Tibial artery (tissue), 4 donors: Measurements from ENCODE around the gene DNAJC1.
"Not testable (repeated sequence)": the region's sequence is repeated elsewhere in the genome, so short reads cannot be mapped to it uniquely, and the experiment has no call there.

Source experiments
- DNase-seq, 2 donors: peaks; one replicate each; pipeline ENCODE4 v3.0.0-alpha.2; 2019
- H3K27ac ChIP-seq, 2 donors: fragments of 200-600 bp; sonication (generic) in 1 of 2; 1 replicate in 1 of 2; 2 replicates in 1 of 2; pipeline ENCODE4 v1.5.1; 2018 to 2019; ENCODE audit warnings: mild to moderate bottlenecking in 1 of 2
- H3K27me3 ChIP-seq, 2 donors: fragments of 200-600 bp; sonication (generic) in 1 of 2; one replicate each; pipeline versions ENCODE4 v1.5.1 to v1.6.0; 2016 to 2019
- H3K36me3 ChIP-seq, 3 donors: fragments of 200-600 bp; sonication (generic) in 2 of 3; one replicate each; pipeline ENCODE4 v1.5.1; 2016 to 2019; ENCODE audit warnings: mild to moderate bottlenecking in 2 of 3
- H3K4me1 ChIP-seq, 4 donors: fragments of 200-600 bp; sonication (generic) in 2 of 4; 1 replicate in 3 of 4; 2 replicates in 1 of 4; pipeline ENCODE4 v1.5.1; 2016 to 2019
- H3K4me3 ChIP-seq, 2 donors: fragments of 200-600 bp; sonication (generic) in 1 of 2; 1 replicate in 1 of 2; 2 replicates in 1 of 2; pipeline ENCODE4 v1.5.1; 2018 to 2019; ENCODE audit warnings: mild to moderate bottlenecking in 2 of 2
- H3K9me3 ChIP-seq, 3 donors: fragments of 200-600 bp; sonication (generic) in 1 of 3; one replicate each; pipeline ENCODE4 v1.5.1; 2016 to 2019
- intact Hi-C: fragments of 100-400 bp; cut with DNase I; formaldehyde crosslinking; loops from one replicate; pipeline ENCODE4 v1.15.0; 2023; ENCODE audit warnings: low total_unique reads
- TF ChIP-seq, protein P1 (sequence below), 2 experiments: fragments of 200-600 bp in 1 of 2; fragments of 450-650 bp in 1 of 2; IDR thresholded peaks; one replicate each; pipeline ENCODE4 v1.5.1; 2017 to 2019; ENCODE audit warnings: antibody characterized with exemption in 2 of 2, mild to moderate bottlenecking in 1 of 2, moderate library complexity in 1 of 2

The DNAJC1 gene

DNA sequence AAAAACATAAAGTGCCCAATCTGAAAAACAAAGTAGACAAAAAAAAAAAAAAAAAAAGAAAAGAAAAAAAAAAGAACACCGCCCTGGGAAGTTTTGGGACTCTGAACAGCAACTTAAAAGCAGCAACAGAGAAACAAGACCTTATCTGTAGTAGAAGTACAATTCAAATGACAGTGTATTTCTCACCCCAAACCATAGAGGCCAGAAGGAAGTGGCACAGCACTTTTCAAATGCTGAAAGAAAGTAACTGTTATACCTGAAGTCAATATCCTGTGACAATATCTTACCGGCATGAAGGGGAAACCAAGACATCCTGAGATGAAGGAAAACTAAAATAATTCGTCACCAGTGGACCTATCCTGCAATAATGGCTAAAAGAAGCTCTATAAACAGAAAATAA, 112.1 kb downstream of the DNAJC1 start:
- no peaks in the 10 kb centered on the region for H3K4me1 ChIP-seq
- H3K9me3 ChIP-seq, result peaks cover 0 to 28% (median 21%) of the 10 kb centered on the region in 3 donors
- TF ChIP-seq, protein P1, sequence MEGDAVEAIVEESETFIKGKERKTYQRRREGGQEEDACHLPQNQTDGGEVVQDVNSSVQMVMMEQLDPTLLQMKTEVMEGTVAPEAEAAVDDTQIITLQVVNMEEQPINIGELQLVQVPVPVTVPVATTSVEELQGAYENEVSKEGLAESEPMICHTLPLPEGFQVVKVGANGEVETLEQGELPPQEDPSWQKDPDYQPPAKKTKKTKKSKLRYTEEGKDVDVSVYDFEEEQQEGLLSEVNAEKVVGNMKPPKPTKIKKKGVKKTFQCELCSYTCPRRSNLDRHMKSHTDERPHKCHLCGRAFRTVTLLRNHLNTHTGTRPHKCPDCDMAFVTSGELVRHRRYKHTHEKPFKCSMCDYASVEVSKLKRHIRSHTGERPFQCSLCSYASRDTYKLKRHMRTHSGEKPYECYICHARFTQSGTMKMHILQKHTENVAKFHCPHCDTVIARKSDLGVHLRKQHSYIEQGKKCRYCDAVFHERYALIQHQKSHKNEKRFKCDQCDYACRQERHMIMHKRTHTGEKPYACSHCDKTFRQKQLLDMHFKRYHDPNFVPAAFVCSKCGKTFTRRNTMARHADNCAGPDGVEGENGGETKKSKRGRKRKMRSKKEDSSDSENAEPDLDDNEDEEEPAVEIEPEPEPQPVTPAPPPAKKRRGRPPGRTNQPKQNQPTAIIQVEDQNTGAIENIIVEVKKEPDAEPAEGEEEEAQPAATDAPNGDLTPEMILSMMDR (IDR thresholded peaks at IDR 0.05), result no peak
- no peak overlapping the region for H3K27ac ChIP-seq
- DNase-seq, result no peak
- H3K4me3 ChIP-seq, result no peak overlapping the region
- intact Hi-C loops, result no loop called here
- H3K27me3 ChIP-seq, result no peaks in the 10 kb centered on the region
- H3K36me3 ChIP-seq, result peaks cover 24 to 52% (median 26%) of the 10 kb centered on the region in 3 donors

DNA sequence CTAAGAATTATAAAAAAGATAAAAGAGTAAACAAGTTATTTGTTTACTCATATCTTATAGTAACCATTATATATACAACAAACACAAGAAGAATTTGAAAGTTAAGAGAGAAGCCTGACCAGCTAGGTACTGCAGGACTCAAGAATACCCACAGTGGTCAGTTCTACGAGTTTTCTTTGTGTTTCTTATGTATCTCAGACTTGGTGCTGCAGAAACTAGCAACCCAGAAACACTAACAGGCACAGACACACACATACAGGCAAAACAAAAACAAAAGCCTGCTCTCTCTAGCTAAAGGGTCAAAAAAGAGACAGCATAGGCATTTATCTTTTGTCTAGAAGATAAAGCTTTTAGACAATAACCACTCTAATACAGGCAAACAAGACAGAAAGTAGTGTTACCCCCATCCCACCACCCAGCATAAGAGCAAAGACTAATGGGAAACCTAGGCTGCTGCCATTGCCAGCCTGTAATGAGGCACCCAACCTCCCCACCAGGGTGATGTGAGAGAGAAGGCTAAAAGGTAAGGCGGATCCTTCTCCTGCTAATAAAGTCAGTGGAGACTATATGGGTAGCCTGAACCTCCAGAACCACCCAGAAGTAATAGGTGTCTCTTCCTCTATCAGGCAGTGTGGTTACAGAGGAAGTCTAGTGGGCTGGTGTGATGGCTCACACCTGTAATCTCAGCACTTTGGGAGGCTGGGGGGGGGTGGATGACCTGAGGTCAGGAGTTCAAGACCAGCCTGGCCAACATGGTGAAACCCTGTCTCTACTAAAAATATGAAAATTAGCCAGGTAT, 113.9 kb downstream of the DNAJC1 start:
- intact Hi-C loops, result no loop called here
- Histone ChIP-seq H3K4me3 (no peak overlapping the region), H3K27ac (no peak overlapping the region), H3K4me1 (no peaks in the 10 kb centered on the region), H3K36me3 (peaks cover 15 to 40% (median 18%) of the 10 kb centered on the region in 3 donors), H3K9me3 (peaks cover 0 to 46% (median 34%) of the 10 kb centered on the region in 3 donors), H3K27me3 (no peaks in the 10 kb centered on the region)
- TF ChIP-seq, protein P1 (IDR thresholded peaks at IDR 0.05), result no peak
- no peak for DNase-seq

DNA sequence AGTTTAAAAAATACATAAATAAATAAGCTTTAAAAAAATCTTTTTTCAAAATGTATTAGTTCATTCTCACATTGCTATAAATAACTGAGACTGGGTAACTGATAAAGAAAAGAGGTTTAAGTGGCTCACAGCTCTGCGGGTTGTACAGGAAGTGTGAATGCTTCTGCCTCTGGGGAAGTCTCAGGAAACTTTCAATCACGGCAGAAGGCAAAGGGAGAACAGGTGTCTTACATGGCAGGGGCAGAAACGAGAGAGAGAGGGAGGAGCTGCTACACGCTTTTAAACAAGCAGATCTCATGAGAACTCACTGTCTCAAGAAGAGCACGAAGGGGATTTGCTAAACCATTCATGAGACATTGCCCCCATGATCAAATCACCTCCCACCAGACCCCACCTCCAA, 114.6 kb downstream of the DNAJC1 start:
- peaks cover 12 to 33% (median 15%) of the 10 kb centered on the region in 3 donors for H3K36me3 ChIP-seq
- peaks cover 0 to 40% (median 29%) of the 10 kb centered on the region in 3 donors for H3K9me3 ChIP-seq
- TF ChIP-seq, protein P1 (IDR thresholded peaks at IDR 0.05), result no peak
- intact Hi-C loops, result no loop called here
- no peaks in the 10 kb centered on the region for H3K27me3 ChIP-seq
- no peak overlapping the region for H3K4me3 ChIP-seq
- H3K4me1 ChIP-seq, result no peaks in the 10 kb centered on the region
- DNase-seq, result no peak
- H3K27ac ChIP-seq, result no peak overlapping the region

DNA sequence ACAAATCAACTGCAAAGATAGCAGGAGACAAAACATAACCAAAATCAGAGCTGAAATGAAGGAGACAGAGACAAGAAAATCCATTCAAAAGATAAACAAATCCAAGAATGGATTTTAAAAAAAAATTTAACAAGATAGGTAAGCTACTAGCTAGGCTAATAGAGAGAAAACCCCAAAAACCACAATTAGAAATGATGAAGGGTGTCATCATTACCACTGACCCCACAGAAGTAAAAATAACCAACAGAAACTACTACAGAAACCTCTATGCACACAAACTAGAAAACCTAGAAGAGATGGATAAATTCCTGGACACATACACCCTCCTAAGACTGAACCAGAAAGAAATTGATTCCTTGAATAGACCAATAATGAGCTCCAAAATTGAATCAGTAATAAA, 117.6 kb downstream of the DNAJC1 start:
- intact Hi-C loops, result no loop called here

GRCh38 chr10:21873198-21873597, 130.3 kb downstream of the DNAJC1 start:
- Histone ChIP-seq H3K9me3 (peaks cover 0 to 28% (median 0%) of the 10 kb centered on the region in 3 donors), H3K27ac (no peak overlapping the region), H3K36me3 (peaks cover 17 to 52% (median 26%) of the 10 kb centered on the region in 3 donors), H3K4me3 (no peak overlapping the region), H3K4me1 (no peaks in the 10 kb centered on the region), H3K27me3 (no peaks in the 10 kb centered on the region)
- intact Hi-C loops, result no loop called here
- no peak for DNase-seq
- TF ChIP-seq, protein P1 (IDR thresholded peaks at IDR 0.05), result no peak

More for the DNA sequence above, 117.6 kb downstream of the DNAJC1 start:
- Histone ChIP-seq H3K27me3 (no peaks in the 10 kb centered on the region), H3K4me3 (no peak overlapping the region), H3K36me3 (peaks cover 20 to 30% (median 24%) of the 10 kb centered on the region in 3 donors), H3K4me1 (no peaks in the 10 kb centered on the region), H3K27ac (no peak overlapping the region), H3K9me3 (peaks cover 0 to 26% (median 19%) of the 10 kb centered on the region in 3 donors)
- TF ChIP-seq, protein P1 (IDR thresholded peaks at IDR 0.05), result no peak
- no peak for DNase-seq

- intact Hi-C loops, DNase-seq, H3K4me1 ChIP-seq, H3K27me3 ChIP-seq, H3K27ac ChIP-seq, H3K4me3 ChIP-seq: not testable (repeated sequence)
- peaks cover 0 to 28% (median 0%) of the 10 kb centered on the region in 3 donors for H3K9me3 ChIP-seq
- H3K36me3 ChIP-seq, result peaks cover 17 to 52% (median 26%) of the 10 kb centered on the region in 3 donors
Measured at GRCh38 chr10:21872771-21873170, 130.8 kb downstream of the DNAJC1 start.
